CD4-positive, alpha-beta memory T cell (primary cell): ENCODE measurements around the gene ZNF366. TPM values are rescaled to one million over a fixed set of nuclear protein-coding genes. Genes with fewer than 3 reads are reported as not detected.

Experiments used
- CTCF ChIA-PET: fragments of 350-600 bp; sonication (Branson Sonifier 250); formaldehyde crosslinking; loops from one replicate; lab custom pipeline; 2021; ENCODE audit warnings: inconsistent platforms; ENCODE audit not compliant: partially characterized antibody; lab: Charles Lee
- POLR2A ChIA-PET: fragments of 350-600 bp; sonication (Branson Sonifier 250); formaldehyde crosslinking; loops from one replicate; lab custom pipeline; 2021; ENCODE audit not compliant: partially characterized antibody; lab: Charles Lee
- DNase-seq, 5 donors: peaks; one replicate each; pipeline versions ENCODE4 v3.0.0 to v3.0.0-alpha.2; 2020 to 2022; ENCODE audit warnings: mixed read lengths in 1 of 5
- H3K27ac ChIP-seq: one replicate; pipeline ENCODE4 v1.7.0; 2013; ENCODE audit warnings: low read depth, low read length
- H3K27me3 ChIP-seq: 2 replicates; pipeline ENCODE4 v1.7.0; 2013; ENCODE audit warnings: mild to moderate bottlenecking, low read length, moderate library complexity; ENCODE audit not compliant: insufficient read depth
- H3K36me3 ChIP-seq: 2 replicates; pipeline ENCODE4 v1.7.0; 2013; ENCODE audit warnings: mild to moderate bottlenecking, low read length, moderate library complexity; ENCODE audit not compliant: insufficient read depth
- H3K4me1 ChIP-seq: 2 replicates; pipeline ENCODE4 v1.7.0; 2013; ENCODE audit warnings: mild to moderate bottlenecking, low read length, moderate library complexity; ENCODE audit not compliant: insufficient read depth
- H3K4me3 ChIP-seq, 2 donors: one replicate each; pipeline ENCODE4 v1.7.0; 2013; ENCODE audit warnings: low read length in 2 of 2, mild to moderate bottlenecking in 1 of 2
- H3K9me3 ChIP-seq, 2 donors: one replicate each; pipeline ENCODE4 v1.7.0; 2013; ENCODE audit warnings: low read length in 2 of 2, control low read depth in 1 of 2; ENCODE audit not compliant: control insufficient read depth in 1 of 2
- H3K27ac Mint-ChIP-seq, 7 donors: one replicate each; pipeline ENCODE4 v1.8.0; 2020 to 2021; ENCODE audit warnings: mixed read lengths in 7 of 7, mild to moderate bottlenecking in 6 of 7, inconsistent platforms in 3 of 7, moderate library complexity in 3 of 7
- H3K27me3 Mint-ChIP-seq, 2 donors: one replicate each; pipeline ENCODE4 v1.8.0; 2020 to 2021; ENCODE audit warnings: mixed read lengths in 2 of 2
- H3K36me3 Mint-ChIP-seq, 2 donors: one replicate each; pipeline ENCODE4 v1.8.0; 2020 to 2021; ENCODE audit warnings: mixed read lengths in 2 of 2, inconsistent platforms in 1 of 2, mild to moderate bottlenecking in 1 of 2
- H3K4me1 Mint-ChIP-seq, 4 donors: one replicate each; pipeline ENCODE4 v1.8.0; 2020 to 2021; ENCODE audit warnings: mixed read lengths in 4 of 4, mild to moderate bottlenecking in 1 of 4
- H3K4me3 Mint-ChIP-seq, 8 donors: one replicate each; pipeline ENCODE4 v1.8.0; 2020 to 2021; ENCODE audit warnings: mixed read lengths in 8 of 8, mild to moderate bottlenecking in 7 of 8, moderate library complexity in 6 of 8, inconsistent platforms in 3 of 8
- H3K9me3 Mint-ChIP-seq, 8 donors: one replicate each; pipeline ENCODE4 v1.8.0; 2020 to 2021; ENCODE audit warnings: mixed read lengths in 8 of 8, mild to moderate bottlenecking in 5 of 8, inconsistent platforms in 3 of 8, moderate library complexity in 1 of 8
- intact Hi-C: fragments of 100-400 bp; cut with micrococcal nuclease; formaldehyde crosslinking; loops from one replicate; pipeline ENCODE4 v1.15.1; 2023
- polyA plus RNA-seq, 2 donors: library from polyadenylated mRNA; unstranded; fragments of 300-500 nt; fragmentation: Illumina TruSeq; gene quantifications; one replicate each; pipeline ENCODE4 v1.2.3, GENCODE V29; 2021
- total RNA-seq, 2 experiments: library from RNA; stranded (reverse); gene quantifications; one replicate each; pipeline ENCODE4 v1.2.3, GENCODE V29; 2021

ZNF366 gene
- total and polyA plus RNA-seq, 4 experiments from 2014 or later: 0.29 to 0.58 TPM; not detected in 2

DNA sequence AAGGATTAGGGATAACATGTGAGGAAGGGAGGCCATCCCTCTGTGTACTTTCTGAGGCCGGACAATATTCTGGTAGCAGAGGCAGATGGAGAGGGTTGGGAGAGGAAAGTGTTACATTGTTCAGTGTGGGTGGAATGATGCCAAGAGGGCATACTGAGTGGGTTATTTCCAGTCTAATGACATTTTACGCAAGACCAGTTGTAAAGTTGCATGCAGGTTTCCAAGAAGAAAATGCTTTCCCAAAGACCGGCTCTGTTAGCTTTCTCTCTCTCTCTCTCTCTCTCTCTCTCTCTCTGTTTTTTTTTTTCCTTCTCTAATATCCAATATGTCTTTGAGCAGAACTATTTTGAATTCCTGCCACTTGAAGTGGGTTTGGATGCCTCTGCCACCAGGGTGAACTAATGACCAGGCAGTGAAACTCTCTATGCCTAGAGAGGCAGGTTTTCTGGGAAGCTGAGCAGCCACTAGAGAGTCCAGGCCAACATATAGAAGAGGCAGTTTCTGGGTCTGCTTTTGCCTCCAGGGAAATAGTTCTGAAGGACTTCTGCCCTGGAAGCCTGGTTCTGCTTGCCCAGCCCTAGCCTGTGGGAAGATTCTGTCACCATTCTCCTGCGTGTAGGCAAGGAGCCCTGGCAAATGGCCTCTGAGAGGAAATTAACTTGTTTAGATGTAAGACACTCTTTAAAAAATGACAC, 24.4 kb upstream of the ZNF366 start:
- intact Hi-C loops: no loop called here
- H3K27me3 ChIP-seq: no peaks in the 10 kb centered on the region
- H3K27ac ChIP-seq: no peak overlapping the region
- no peak overlapping the region for H3K4me3 ChIP-seq
- H3K9me3 Mint-ChIP-seq: peaks cover 0 to 14% (median 7%) of the 10 kb centered on the region in 8 donors
- H3K36me3 Mint-ChIP-seq: no peaks in the 10 kb centered on the region
- POLR2A ChIA-PET: no interaction called here
- peaks cover 12 to 20% of the 10 kb centered on the region in 2 donors for H3K27me3 Mint-ChIP-seq
- H3K36me3 ChIP-seq: no peaks in the 10 kb centered on the region
- H3K4me3 Mint-ChIP-seq: no peak overlapping the region
- H3K27ac Mint-ChIP-seq: no peak overlapping the region
- DNase-seq: no peak
- no peaks in the 10 kb centered on the region for H3K9me3 ChIP-seq
- CTCF ChIA-PET: no interaction called here
- no peaks in the 10 kb centered on the region for H3K4me1 Mint-ChIP-seq
- H3K4me1 ChIP-seq: no peaks in the 10 kb centered on the region

DNA sequence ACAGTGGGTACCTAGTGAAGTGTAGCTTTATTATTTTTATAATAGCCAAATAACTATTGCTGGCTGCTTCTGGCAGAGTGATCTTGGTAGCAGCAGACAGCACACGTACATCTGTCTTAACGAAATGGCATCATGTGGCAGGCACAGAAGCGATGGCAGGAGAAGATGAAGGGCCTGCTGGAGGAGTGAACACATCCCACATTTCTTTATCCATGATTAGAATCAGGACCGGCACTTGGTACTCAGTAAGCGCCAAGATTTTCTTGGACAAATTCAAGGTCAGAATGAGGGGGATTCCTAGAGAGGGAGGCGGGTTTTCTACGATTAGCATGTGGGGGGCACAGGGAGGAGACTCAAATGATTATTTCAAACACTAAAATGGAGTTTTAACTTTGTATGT, 23.0 kb upstream of the ZNF366 start:
- Histone ChIP-seq H3K4me3 (no peak overlapping the region), H3K27me3 (no peaks in the 10 kb centered on the region), H3K9me3 (no peaks in the 10 kb centered on the region), H3K27ac (no peak overlapping the region), H3K36me3 (no peaks in the 10 kb centered on the region), H3K4me1 (no peaks in the 10 kb centered on the region)
- no peaks in the 10 kb centered on the region for H3K4me1 Mint-ChIP-seq
- POLR2A ChIA-PET: no interaction called here
- peaks cover 0 to 14% (median 7%) of the 10 kb centered on the region in 8 donors for H3K9me3 Mint-ChIP-seq
- H3K36me3 Mint-ChIP-seq: no peaks in the 10 kb centered on the region
- CTCF ChIA-PET: no interaction called here
- H3K27me3 Mint-ChIP-seq: peaks cover 12 to 15% of the 10 kb centered on the region in 2 donors
- no peak overlapping the region for H3K27ac Mint-ChIP-seq
- H3K4me3 Mint-ChIP-seq: no peak overlapping the region
- DNase-seq: no peak
- intact Hi-C loops: no loop called here

DNA sequence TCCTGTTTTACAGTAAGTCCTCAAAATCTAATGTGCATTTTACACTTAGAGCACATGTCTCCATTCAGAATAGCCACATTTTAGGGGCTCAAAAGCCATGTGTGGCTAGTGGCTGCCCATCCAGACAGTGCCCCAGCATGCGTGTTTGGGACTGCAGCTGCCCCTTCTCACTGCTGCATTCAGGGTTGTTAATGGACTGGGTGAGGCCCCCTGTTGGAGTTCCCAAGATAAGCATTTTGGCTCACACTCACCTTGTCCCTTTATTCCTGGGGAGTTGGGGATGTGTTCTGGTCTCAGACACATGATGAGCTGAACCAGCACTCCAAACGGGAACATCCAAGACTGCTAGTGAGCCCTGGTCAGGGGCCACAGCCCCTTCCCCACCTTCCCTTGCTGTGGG, 22.2 kb upstream of the ZNF366 start:
- Histone ChIP-seq H3K27ac (no peak overlapping the region), H3K4me1 (no peaks in the 10 kb centered on the region), H3K9me3 (no peaks in the 10 kb centered on the region), H3K36me3 (no peaks in the 10 kb centered on the region), H3K4me3 (no peak overlapping the region), H3K27me3 (no peaks in the 10 kb centered on the region)
- Mint-ChIP-seq H3K27me3 (peaks cover 12 to 17% of the 10 kb centered on the region in 2 donors), H3K4me1 (no peaks in the 10 kb centered on the region), H3K4me3 (no peak overlapping the region), H3K36me3 (no peaks in the 10 kb centered on the region), H3K9me3 (peaks cover 0 to 14% (median 6%) of the 10 kb centered on the region in 8 donors), H3K27ac (no peak overlapping the region)
- no peak for DNase-seq
- POLR2A ChIA-PET: no interaction called here
- CTCF ChIA-PET: no interaction called here
- intact Hi-C loops: no loop called here

DNA sequence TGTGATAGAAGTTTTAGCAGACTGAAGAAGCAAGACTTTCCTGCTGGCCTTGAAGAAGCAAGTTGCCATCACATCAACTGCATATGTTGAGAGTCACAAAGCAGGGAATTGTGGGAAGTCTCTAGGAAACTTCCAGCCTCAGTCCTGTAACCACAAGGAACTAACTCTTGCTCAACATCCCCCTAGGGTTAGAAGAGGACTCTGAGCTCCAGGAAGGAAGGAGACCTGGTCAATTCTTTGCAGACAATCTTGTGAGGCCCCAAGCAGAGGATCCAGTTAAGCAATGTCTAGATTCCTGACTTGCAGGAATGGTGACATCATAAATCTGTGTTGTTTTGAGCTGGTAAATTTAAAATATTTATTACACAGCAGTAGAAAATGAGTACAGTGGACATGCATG, 18.6 kb upstream of the ZNF366 start:
- Histone ChIP-seq H3K36me3 (no peaks in the 10 kb centered on the region), H3K9me3 (no peaks in the 10 kb centered on the region), H3K4me3 (no peak overlapping the region), H3K4me1 (no peaks in the 10 kb centered on the region), H3K27me3 (no peaks in the 10 kb centered on the region), H3K27ac (no peak overlapping the region)
- ChIA-PET POLR2A (no interaction called here), CTCF (no interaction called here)
- H3K27me3 Mint-ChIP-seq: peaks cover 10% of the 10 kb centered on the region in 2 donors
- no peak for DNase-seq
- intact Hi-C loops: no loop called here
- H3K9me3 Mint-ChIP-seq: peaks cover 0 to 6% (median 2%) of the 10 kb centered on the region in 8 donors
- H3K27ac Mint-ChIP-seq: no peak overlapping the region
- no peaks in the 10 kb centered on the region for H3K36me3 Mint-ChIP-seq
- no peaks in the 10 kb centered on the region for H3K4me1 Mint-ChIP-seq
- H3K4me3 Mint-ChIP-seq: no peak overlapping the region

DNA sequence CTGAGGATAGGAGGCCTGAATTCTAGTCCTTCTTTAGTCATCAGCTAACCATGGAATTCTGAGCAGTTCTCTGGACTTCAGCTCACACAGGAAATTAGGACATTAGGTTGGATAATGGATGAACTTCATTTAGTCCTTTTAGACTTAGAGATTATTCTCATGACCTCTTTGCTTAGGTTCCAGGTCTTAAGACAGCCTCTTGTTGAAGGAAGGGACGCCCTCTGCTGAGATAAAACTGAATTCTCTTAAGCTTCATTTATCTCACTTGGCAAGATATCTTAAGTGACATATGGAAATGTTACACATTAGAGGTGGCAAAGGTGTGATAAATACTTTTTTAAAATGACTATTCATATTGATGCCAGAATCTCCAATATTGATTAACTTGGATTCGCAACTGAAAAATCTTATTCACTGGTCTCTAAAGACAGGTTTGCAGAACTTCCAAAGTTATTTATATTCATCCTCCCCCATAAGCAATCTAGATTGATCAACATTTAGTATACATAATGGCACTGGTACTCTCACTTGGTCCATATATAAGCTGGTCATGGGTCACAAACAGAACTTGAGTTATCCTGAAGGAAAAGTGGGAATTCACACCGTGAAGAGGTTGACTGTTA, 16.9 kb upstream of the ZNF366 start:
- CTCF ChIA-PET: interaction anchor here (0.7 kb wide), 1 partner anchor 730 kb away, joined by 3 read pairs; no protein-coding TSS in a partner anchor
- H3K4me1 Mint-ChIP-seq: no peaks in the 10 kb centered on the region
- peaks cover 7 to 9% of the 10 kb centered on the region in 2 donors for H3K27me3 Mint-ChIP-seq
- no peaks in the 10 kb centered on the region for H3K27me3 ChIP-seq
- no peak overlapping the region for H3K4me3 Mint-ChIP-seq
- intact Hi-C loops: no loop called here
- no peak for DNase-seq
- H3K4me1 ChIP-seq: no peaks in the 10 kb centered on the region
- POLR2A ChIA-PET: no interaction called here
- H3K36me3 Mint-ChIP-seq: no peaks in the 10 kb centered on the region
- no peak overlapping the region for H3K4me3 ChIP-seq
- H3K27ac Mint-ChIP-seq: no peak overlapping the region
- H3K9me3 Mint-ChIP-seq: peaks cover 0 to 14% (median 5%) of the 10 kb centered on the region in 8 donors
- H3K36me3 ChIP-seq: no peaks in the 10 kb centered on the region
- H3K27ac ChIP-seq: no peak overlapping the region
- no peaks in the 10 kb centered on the region for H3K9me3 ChIP-seq

DNA sequence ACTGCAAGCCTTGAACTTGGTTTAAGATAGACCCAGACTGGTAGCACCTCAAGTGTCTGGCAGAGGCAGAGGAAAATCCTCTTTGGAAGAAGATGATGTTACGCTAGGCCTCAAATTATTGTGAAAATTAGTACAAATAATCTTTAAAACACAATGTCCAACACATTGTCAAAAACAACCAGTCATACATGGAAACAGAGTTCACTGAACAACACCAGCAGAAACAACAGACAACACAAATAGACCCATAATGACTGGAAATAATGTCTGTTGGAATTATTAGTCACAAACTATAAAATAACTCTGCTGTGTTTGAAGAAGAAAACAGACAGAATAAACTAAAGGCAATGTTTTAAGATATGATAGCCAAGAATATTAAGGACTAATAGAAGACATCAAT, 15.4 kb upstream of the ZNF366 start:
- Histone ChIP-seq H3K36me3 (no peaks in the 10 kb centered on the region), H3K27me3 (no peaks in the 10 kb centered on the region), H3K4me3 (no peak overlapping the region), H3K9me3 (no peaks in the 10 kb centered on the region), H3K27ac (no peak overlapping the region), H3K4me1 (no peaks in the 10 kb centered on the region)
- Mint-ChIP-seq H3K4me1 (peaks cover 0 to 2% (median 0%) of the 10 kb centered on the region in 4 donors), H3K27ac (no peak overlapping the region), H3K9me3 (peaks cover 0 to 15% (median 5%) of the 10 kb centered on the region in 8 donors), H3K4me3 (no peak overlapping the region), H3K36me3 (no peaks in the 10 kb centered on the region), H3K27me3 (peaks cover 9% of the 10 kb centered on the region in 2 donors)
- DNase-seq: no peak
- POLR2A ChIA-PET: no interaction called here
- intact Hi-C loops: no loop called here
- CTCF ChIA-PET: no interaction called here

DNA sequence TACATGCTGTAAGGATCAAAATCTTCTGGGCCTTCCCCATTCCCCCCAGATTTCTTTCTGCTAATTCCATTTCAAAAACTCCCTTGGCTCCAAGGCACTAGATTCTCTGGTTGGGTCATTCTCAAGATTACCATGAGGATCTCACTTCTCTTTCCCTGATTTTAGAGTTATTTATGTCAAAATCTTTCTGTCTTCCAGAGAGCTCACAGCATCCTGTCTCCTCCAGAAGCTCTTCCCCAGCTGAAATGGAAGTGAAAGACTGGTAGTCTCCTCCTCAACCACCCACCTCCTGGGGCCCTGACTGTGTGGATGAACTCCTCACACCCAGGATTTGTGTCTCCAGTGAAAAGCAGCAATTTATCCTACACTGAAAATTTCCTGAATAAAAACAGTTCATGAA, 11.9 kb upstream of the ZNF366 start:
- no peaks in the 10 kb centered on the region for H3K27me3 ChIP-seq
- H3K4me3 ChIP-seq: no peak overlapping the region
- Mint-ChIP-seq H3K4me3 (no peak overlapping the region), H3K36me3 (no peaks in the 10 kb centered on the region), H3K27me3 (peaks cover 7 to 10% of the 10 kb centered on the region in 2 donors), H3K4me1 (peaks cover 0 to 2% (median 0%) of the 10 kb centered on the region in 4 donors), H3K27ac (no peak overlapping the region), H3K9me3 (peaks cover 0 to 16% (median 5%) of the 10 kb centered on the region in 8 donors)
- ChIA-PET POLR2A (no interaction called here), CTCF (no interaction called here)
- no peak overlapping the region for H3K27ac ChIP-seq
- no peak for DNase-seq
- intact Hi-C loops: no loop called here
- H3K9me3 ChIP-seq: no peaks in the 10 kb centered on the region
- no peaks in the 10 kb centered on the region for H3K36me3 ChIP-seq
- H3K4me1 ChIP-seq: no peaks in the 10 kb centered on the region
